Endothelial cell of umbilical vein (primary cell): ENCODE data around the gene GDE1. TPM values are rescaled to one million over a fixed set of nuclear protein-coding genes. Genes with fewer than 3 reads are reported as not detected.

Experiments
- BruUV-seq: library from RNA; stranded (reverse); fragments of 400-500 nt; replicated peaks from 2 replicates; lab custom pipeline; 2021; lab: Mats Ljungman, UMichigan
- CTCF ChIA-PET: fragments of 300-600, 350-600 bp; sonication (Branson Sonifier 250); formaldehyde crosslinking; loops from one replicate; lab custom pipeline; 2021; ENCODE audit warnings: antibody characterized with exemption, inconsistent platforms; lab: Charles Lee
- POLR2A ChIA-PET: fragments of 300-600, 350-600 bp; sonication (Branson Sonifier 250); formaldehyde crosslinking; loops from one replicate; lab custom pipeline; 2021; ENCODE audit warnings: antibody characterized with exemption, inconsistent platforms; lab: Charles Lee
- DNase-seq: peaks from one replicate; pipeline ENCODE4 v3.0.0-alpha.2; 2011; ENCODE audit warnings: low read depth, low spot score
- FAIRE-seq: peaks from 2 replicates; lab custom pipeline; 2011; peaks lifted over from hg19 to GRCh38; lab: Jason Lieb, UNC
- H2AFZ ChIP-seq: 2 replicates; pipeline ENCODE4 v1.6.0; 2012; ENCODE audit warnings: low read depth, low read length, control low read depth, inconsistent platforms
- H3K27ac ChIP-seq: 2 replicates; pipeline ENCODE4 v1.5.1; 2011; ENCODE audit warnings: low read depth, mild to moderate bottlenecking, control low read depth, low read length, moderate library complexity; ENCODE audit not compliant: insufficient read depth
- H3K27me3 ChIP-seq, 2 experiments: 2 replicates each; pipeline versions ENCODE4 v1.6.0 to v1.6.1; 2011; ENCODE audit warnings: low read length in 2 of 2, mixed read lengths in 1 of 2; ENCODE audit not compliant: control insufficient read depth in 2 of 2, insufficient read depth in 2 of 2
- H3K36me3 ChIP-seq, 2 experiments: 2 replicates in 1 of 2; 3 replicates in 1 of 2; pipeline ENCODE4 v1.5.1; 2011; ENCODE audit warnings: low read length in 2 of 2, mild to moderate bottlenecking in 1 of 2, moderate library complexity in 1 of 2; ENCODE audit not compliant: control insufficient read depth in 2 of 2, insufficient read depth in 2 of 2; ENCODE audit errors: extremely low read depth in 1 of 2
- H3K4me1 ChIP-seq: 3 replicates; pipeline ENCODE4 v1.5.1; 2011; ENCODE audit warnings: mild to moderate bottlenecking, low read length; ENCODE audit not compliant: control insufficient read depth, insufficient read depth; ENCODE audit errors: extremely low read depth
- H3K4me2 ChIP-seq: 2 replicates; pipeline ENCODE4 v1.6.1; 2011; ENCODE audit warnings: low read length, control low read depth, mixed read lengths; ENCODE audit not compliant: insufficient read depth
- H3K4me3 ChIP-seq, 3 experiments: fragments of 200-600 bp in 1 of 3; sonication (generic), shearing (Covaris generic) in 1 of 3; replicated peaks in 1 of 3; 2 replicates each; pipeline ENCODE4 v1.5.1; 2011 to 2016; ENCODE audit warnings: control low read depth in 3 of 3, low read length in 3 of 3, mild to moderate bottlenecking in 2 of 3, inconsistent platforms in 1 of 3, low read depth in 1 of 3, moderate library complexity in 1 of 3; ENCODE audit not compliant: insufficient read depth in 1 of 3
- H3K79me2 ChIP-seq: 2 replicates; pipeline ENCODE4 v1.6.0; 2012; ENCODE audit warnings: low read length, inconsistent platforms; ENCODE audit not compliant: control insufficient read depth, insufficient read depth
- H3K9ac ChIP-seq: replicated peaks from 2 replicates; pipeline ENCODE3; 2011; ENCODE audit warnings: low read length, control low read depth; ENCODE audit not compliant: insufficient read depth; ENCODE audit errors: extremely low read depth
- H3K9me1 ChIP-seq: replicated peaks from 3 replicates; pipeline ENCODE4 v1.6.0; 2011; ENCODE audit warnings: mild to moderate bottlenecking, low read length; ENCODE audit not compliant: control insufficient read depth, insufficient read depth; ENCODE audit errors: extremely low read depth
- H3K9me3 ChIP-seq: replicated peaks from 2 replicates; pipeline ENCODE4 v1.5.1; 2012; ENCODE audit warnings: low read length, inconsistent platforms; ENCODE audit not compliant: control insufficient read depth, insufficient read depth
- H4K20me1 ChIP-seq: replicated peaks from 2 replicates; pipeline ENCODE3; 2011; ENCODE audit warnings: mild to moderate bottlenecking, low read length; ENCODE audit not compliant: control insufficient read depth, insufficient read depth; ENCODE audit errors: extremely low read depth
- EZH2 ChIP-seq: IDR thresholded peaks from 2 replicates; pipeline ENCODE4 v1.6.1; 2012; ENCODE audit warnings: borderline replicate concordance, low read depth, mild to moderate bottlenecking, moderate library complexity, low read length, inconsistent platforms; ENCODE audit not compliant: severe bottlenecking
- MAX ChIP-seq: IDR thresholded peaks from 2 replicates; pipeline ENCODE4 v1.6.1; 2011; ENCODE audit not compliant: insufficient read depth, insufficient read length
- dilution Hi-C: fragments of 300-500 bp; cut with MboI; formaldehyde crosslinking; loops from one replicate; pipeline ENCODE4 v1.15.0; 2019; ENCODE audit warnings: low sequenced_read_pairs; ENCODE audit not compliant: extremely low pct_ligation_motif_present
- intact Hi-C: fragments of 100-400 bp; cut with micrococcal nuclease; formaldehyde crosslinking; loops from one replicate; pipeline ENCODE4 v1.10.0; 2022
- polyA plus RNA-seq, 4 experiments: library from polyadenylated mRNA; depleted of rRNA in 3 of 4; stranded (reverse) in 3 of 4; unstranded in 1 of 4; fragments of >200 nt; gene quantifications; 2 replicates each; pipeline versions ENCODE4 v1.2.1 to v1.2.3, GENCODE V29; 2011 to 2012; ENCODE audit warnings: missing spikeins in 1 of 4
- total RNA-seq: library from RNA; stranded (reverse); gene quantifications from 2 replicates; pipeline ENCODE4 v1.2.3, GENCODE V29; 2021

GDE1 gene
- total and polyA plus RNA-seq, 2 donors (not counting 3 experiments of a cell fraction or from before 2014, with no cell fraction given), result 34.9 to 50.5 TPM

GRCh38 chr16:19468300-19468699 lies 53.6 kb downstream of the GDE1 start:
- Histone ChIP-seq H3K79me2 (no peaks in the 10 kb centered on the region), H3K27me3 (no peaks in the 10 kb centered on the region), H3K36me3 (no peaks in the 10 kb centered on the region), H2AFZ (no peak overlapping the region), H3K9me1 (no peaks in the 10 kb centered on the region), H3K4me3 (no peak overlapping the region), H3K27ac (no peak overlapping the region), H3K9ac (no peak overlapping the region), H3K4me1 (no peaks in the 10 kb centered on the region), H3K9me3 (no peaks in the 10 kb centered on the region), H4K20me1 (no peaks in the 10 kb centered on the region), H3K4me2 (no peak overlapping the region)
- ChIA-PET CTCF (no interaction called here), POLR2A (no interaction called here)
- TF ChIP-seq MAX (no peak), EZH2 (no peak)
- dilution Hi-C loops (no loop called here), intact Hi-C loops (no loop called here)
- BruUV-seq, result no TSS peak
- FAIRE-seq (no peak), DNase-seq (no peak)

GRCh38 chr16:19463468-19464315 lies 58.2 kb downstream of the GDE1 start:
- Histone ChIP-seq H3K4me3 (no peak overlapping the region), H3K4me2 (no peak overlapping the region), H3K9ac (no peak overlapping the region), H3K9me3 (no peaks in the 10 kb centered on the region), H2AFZ (no peak overlapping the region), H4K20me1 (no peaks in the 10 kb centered on the region), H3K79me2 (no peaks in the 10 kb centered on the region), H3K9me1 (no peaks in the 10 kb centered on the region), H3K4me1 (no peaks in the 10 kb centered on the region), H3K36me3 (no peaks in the 10 kb centered on the region), H3K27me3 (no peaks in the 10 kb centered on the region), H3K27ac (no peak overlapping the region)
- FAIRE-seq (no peak), DNase-seq (no peak)
- dilution Hi-C loops, result no loop called here
- no TSS peak for BruUV-seq
- no peak for TF ChIP-seq EZH2
- ChIA-PET POLR2A (no interaction called here), CTCF (no interaction called here)
- intact Hi-C loops, result no loop called here
